KMS-11 (cell line): ENCODE results near the gene RPL29.
"Not testable (repeated sequence)": the region's sequence is repeated elsewhere in the genome, so short reads cannot be mapped to it uniquely, and the experiment has no call there.

Source experiments
- H2AFZ ChIP-seq: fragments of 200-600 bp; sonication (generic); 2 replicates; pipeline ENCODE4 v1.6.1; 2016; ENCODE audit warnings: antibody characterized with exemption, mixed run types, low read depth
- H3K27ac ChIP-seq: fragments of 200-600 bp; sonication (generic); 2 replicates; pipeline ENCODE4 v1.6.1; 2016; ENCODE audit warnings: mild to moderate bottlenecking, mixed run types
- H3K27me3 ChIP-seq: fragments of 200-600 bp; sonication (generic); 2 replicates; pipeline ENCODE4 v1.6.1; 2017; ENCODE audit warnings: mild to moderate bottlenecking, low read depth, mixed run types, moderate library complexity; ENCODE audit not compliant: insufficient read depth
- H3K36me3 ChIP-seq: fragments of 200-600 bp; sonication (generic); 2 replicates; pipeline ENCODE4 v1.6.1; 2017; ENCODE audit warnings: mild to moderate bottlenecking, mixed run types; ENCODE audit not compliant: insufficient read depth
- H3K4me1 ChIP-seq: fragments of 200-600 bp; sonication (generic); 2 replicates; pipeline ENCODE4 v1.6.1; 2016; ENCODE audit warnings: mild to moderate bottlenecking, low read depth, mixed run types; ENCODE audit not compliant: poor library complexity, severe bottlenecking
- H3K4me2 ChIP-seq: fragments of 200-600 bp; sonication (generic); 2 replicates; pipeline ENCODE4 v1.7.0; 2016; ENCODE audit warnings: mild to moderate bottlenecking, mixed run types
- H3K4me3 ChIP-seq: fragments of 200-600 bp; sonication (generic); IDR thresholded peaks from 2 replicates; pipeline ENCODE4 v1.6.1; 2017; ENCODE audit warnings: low read depth, low read length, mixed read lengths; ENCODE audit not compliant: insufficient read depth
- H3K79me2 ChIP-seq: fragments of 200-600 bp; sonication (generic); 2 replicates; pipeline ENCODE4 v1.6.1; 2016; ENCODE audit warnings: low read depth, mixed run types; ENCODE audit not compliant: insufficient read depth
- H3K9ac ChIP-seq: fragments of 200-600 bp; sonication (generic); 2 replicates; pipeline ENCODE4 v1.6.1; 2016; ENCODE audit warnings: mild to moderate bottlenecking, mixed run types
- H4K20me1 ChIP-seq: fragments of 200-600 bp; sonication (generic); 2 replicates; pipeline ENCODE4 v1.6.1; 2016; ENCODE audit warnings: mild to moderate bottlenecking, mixed run types; ENCODE audit not compliant: insufficient read depth
- CTCF ChIP-seq: fragments of 200-600 bp; sonication (generic); conservative IDR thresholded peaks from 2 replicates; pipeline ENCODE4 v1.6.1; 2017; ENCODE audit warnings: low read depth, mild to moderate bottlenecking, antibody characterized with exemption, low read length, moderate library complexity, mixed read lengths

The RPL29 gene

DNA sequence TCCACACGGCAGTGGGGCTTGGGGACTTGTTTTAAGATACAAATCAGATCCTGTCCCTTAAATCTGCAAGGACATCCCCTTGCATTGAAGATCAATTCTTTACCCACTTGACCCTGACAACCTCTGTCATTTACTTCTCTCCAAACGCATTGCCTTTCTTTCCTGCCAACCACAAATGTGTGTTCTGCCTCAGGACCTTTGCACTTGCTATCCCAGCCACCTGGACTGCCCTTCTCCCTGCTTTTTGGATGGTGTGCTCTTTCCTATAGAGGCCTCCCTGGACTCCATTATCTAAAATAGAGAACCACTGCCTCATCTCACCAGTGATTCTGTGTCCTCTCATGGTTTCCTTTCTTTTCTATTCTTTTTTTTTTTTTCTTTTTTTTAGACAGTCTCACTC is 1.5 kb upstream of the RPL29 start:
- Histone ChIP-seq H3K27me3 (no peaks in the 10 kb centered on the region), H2AFZ (no peak overlapping the region), H3K4me2 (no peak overlapping the region), H3K4me1 (peaks cover 9% of the 10 kb centered on the region), H3K4me3 (no peak overlapping the region), H3K27ac (no peak overlapping the region), H3K9ac (no peak overlapping the region), H4K20me1 (no peaks in the 10 kb centered on the region), H3K79me2 (peaks cover 14% of the 10 kb centered on the region), H3K36me3 (peaks cover 3% of the 10 kb centered on the region; the same call in 1 of the 2 replicates)
- TF ChIP-seq CTCF: no peak

- Histone ChIP-seq H3K27me3 (no peaks in the 10 kb centered on the region), H3K27ac (peak overlapping the region; percentile 85), H4K20me1 (no peaks in the 10 kb centered on the region), H3K4me1 (peaks cover 9% of the 10 kb centered on the region), H3K36me3 (peaks cover 3% of the 10 kb centered on the region; the same call in 1 of the 2 replicates), H3K4me2 (peak overlapping the region; percentile 79), H3K4me3 (no peak overlapping the region), H3K79me2 (peaks cover 14% of the 10 kb centered on the region), H2AFZ (no peak overlapping the region), H3K9ac (peak overlapping the region; percentile 94)
- no peak for TF ChIP-seq CTCF
Measured at GRCh38 chr3:51994530-51994929, 1.2 kb downstream of the RPL29 start.

DNA sequence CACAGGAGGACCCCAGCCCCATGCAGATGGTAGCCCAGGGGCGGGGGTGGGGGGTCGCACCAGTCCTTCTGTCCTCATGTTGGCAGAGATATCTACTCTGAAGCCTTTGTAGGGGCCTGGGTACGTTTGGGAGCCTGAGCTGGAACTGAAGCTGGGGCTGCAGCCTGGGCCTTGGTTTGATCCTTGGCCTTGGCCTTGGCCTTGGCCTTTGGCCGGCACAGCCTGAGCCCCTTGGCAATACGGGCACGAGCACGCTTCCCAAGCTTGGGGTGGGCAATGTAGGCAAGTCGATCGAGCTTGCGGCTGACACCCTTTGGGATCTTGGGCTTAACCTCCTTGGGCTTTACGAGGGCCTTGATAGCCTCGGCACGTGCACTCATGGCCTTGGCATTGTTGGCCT is 2.0 kb downstream of the RPL29 start:
- H3K36me3 ChIP-seq, H3K27ac ChIP-seq, H4K20me1 ChIP-seq, H3K4me1 ChIP-seq, H3K4me2 ChIP-seq, H3K4me3 ChIP-seq, H2AFZ ChIP-seq, H3K27me3 ChIP-seq, H3K9ac ChIP-seq: not testable (repeated sequence)
- peaks cover 14% of the 10 kb centered on the region for H3K79me2 ChIP-seq

GRCh38 chr3:51992017-51992682 is 3.5 kb downstream of the RPL29 start:
- no peaks in the 10 kb centered on the region for H4K20me1 ChIP-seq
- H2AFZ ChIP-seq: no peak overlapping the region
- peaks cover 3% of the 10 kb centered on the region; the same call in 1 of the 2 replicates for H3K36me3 ChIP-seq
- peaks cover 14% of the 10 kb centered on the region for H3K79me2 ChIP-seq
- H3K27me3 ChIP-seq: no peaks in the 10 kb centered on the region
- no peak overlapping the region for H3K4me2 ChIP-seq
- H3K4me3 ChIP-seq: no peak overlapping the region
- H3K9ac ChIP-seq: no peak overlapping the region
- H3K27ac ChIP-seq: no peak overlapping the region
- peaks cover 9% of the 10 kb centered on the region for H3K4me1 ChIP-seq
- TF ChIP-seq CTCF: no peak

DNA sequence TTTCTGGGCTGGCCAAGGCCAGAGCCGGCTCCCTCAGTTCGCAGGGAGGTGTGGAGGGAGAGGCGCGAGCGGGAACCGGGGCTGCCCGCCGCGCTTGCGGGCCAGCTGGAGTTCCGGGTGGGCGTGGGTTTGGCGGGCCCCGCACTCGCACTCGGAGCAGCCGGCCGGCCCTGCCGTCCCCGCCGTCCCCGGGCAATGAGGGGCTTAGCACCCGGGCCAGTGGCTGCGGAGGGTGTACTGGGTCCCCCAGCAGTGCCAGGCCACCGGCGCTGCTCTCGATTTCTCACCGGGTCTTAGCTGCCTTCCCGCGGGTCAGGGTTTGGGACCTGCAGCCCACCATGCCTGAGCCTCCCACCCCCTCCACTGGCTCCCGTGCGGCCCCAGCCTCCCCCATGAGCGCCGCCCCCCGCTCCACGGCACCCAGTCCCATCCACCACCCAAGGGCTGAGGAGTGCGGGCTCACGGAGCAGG is 5.2 kb downstream of the RPL29 start:
- H3K4me2 ChIP-seq, H3K27ac ChIP-seq, H3K4me3 ChIP-seq, H3K9ac ChIP-seq, H3K27me3 ChIP-seq, H3K4me1 ChIP-seq, H3K36me3 ChIP-seq, H2AFZ ChIP-seq, H4K20me1 ChIP-seq: not testable (repeated sequence)
- H3K79me2 ChIP-seq: peaks cover 12% of the 10 kb centered on the region
